Nephron (organoid): ENCODE measurements around the gene NPAS1.

Source experiments
- H3K27ac Mint-ChIP-seq, 3 experiments: 2 replicates each; pipeline ENCODE4 v1.8.0; 2020; ENCODE audit warnings: mixed read lengths in 3 of 3, mild to moderate bottlenecking in 2 of 3, moderate library complexity in 1 of 3
- H3K27me3 Mint-ChIP-seq: 2 replicates; pipeline ENCODE4 v1.8.0; 2021; ENCODE audit warnings: low read depth, mild to moderate bottlenecking, moderate library complexity, mixed read lengths
- H3K36me3 Mint-ChIP-seq: 2 replicates; pipeline ENCODE4 v1.8.0; 2020; ENCODE audit warnings: low read depth, mixed read lengths
- H3K4me1 Mint-ChIP-seq: 2 replicates; pipeline ENCODE4 v1.8.0; 2020; ENCODE audit warnings: mixed read lengths
- H3K4me3 Mint-ChIP-seq, 3 experiments: 2 replicates each; pipeline ENCODE4 v1.8.0; 2020; ENCODE audit warnings: mild to moderate bottlenecking in 3 of 3, mixed read lengths in 3 of 3, moderate library complexity in 2 of 3
- H3K9me3 Mint-ChIP-seq: 2 replicates; pipeline ENCODE4 v1.8.0; 2020; ENCODE audit warnings: mixed read lengths
- TF ChIP-seq, protein P1 (sequence below), 3 experiments: fragments of 200-600 bp; sonication (generic); IDR thresholded peaks; one replicate each; pipeline ENCODE4 v1.5.0; 2021; ENCODE audit warnings: antibody characterized with exemption in 3 of 3; ENCODE audit not compliant: unreplicated experiment in 3 of 3

The NPAS1 gene

DNA sequence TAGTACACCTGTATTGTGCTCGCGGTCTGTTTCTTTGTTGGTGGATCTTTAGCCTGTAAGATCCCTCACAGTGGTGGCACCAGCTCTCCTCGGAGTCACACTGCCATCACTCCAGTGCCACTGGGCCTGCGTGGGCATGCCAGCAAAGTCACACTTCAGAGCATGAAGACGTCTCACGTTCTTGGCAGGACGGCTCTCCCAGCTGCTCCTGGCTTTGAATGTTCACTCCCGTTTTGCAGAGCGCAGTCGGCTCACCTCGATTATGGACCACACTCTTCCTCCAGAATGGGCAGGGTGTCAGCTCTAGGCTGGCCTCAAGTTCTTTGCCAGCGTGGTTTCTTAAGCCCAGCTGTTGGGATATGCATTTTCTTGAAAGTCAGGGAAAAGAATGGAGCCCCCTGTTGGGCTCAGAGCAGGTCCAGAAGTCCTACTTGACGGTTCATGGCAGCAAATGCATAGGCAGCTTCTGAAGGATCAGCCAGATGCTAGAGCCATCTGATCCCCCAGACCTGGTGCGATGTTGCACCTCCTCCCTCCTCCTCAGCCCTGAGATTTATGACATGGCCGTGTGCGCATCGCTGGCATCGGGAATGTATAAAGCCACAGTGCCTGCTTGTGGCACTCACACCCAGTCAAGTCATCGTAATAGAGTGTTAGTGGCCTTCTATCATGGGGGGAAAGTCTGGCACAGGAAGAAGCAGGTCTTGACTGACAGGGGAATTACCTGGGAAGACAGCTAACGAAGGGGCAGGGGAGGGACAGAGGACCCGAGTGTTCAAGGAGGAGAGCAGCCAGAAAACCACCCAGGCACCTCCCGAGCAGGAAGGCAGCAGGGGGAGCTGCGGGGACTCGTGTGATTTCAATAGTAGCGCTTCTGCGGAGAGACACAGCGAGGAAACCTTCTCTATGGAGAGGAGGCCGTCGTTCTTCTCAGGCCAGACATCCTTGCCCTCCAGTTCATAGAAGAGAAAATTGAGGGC, 40.2 kb upstream of the NPAS1 start:
- H3K27ac Mint-ChIP-seq = peak overlapping the region; percentile 9 to 58 (median 35)
- peaks cover 57% of the 10 kb centered on the region for H3K4me1 Mint-ChIP-seq
- no peak overlapping the region for H3K4me3 Mint-ChIP-seq
- no peaks in the 10 kb centered on the region for H3K27me3 Mint-ChIP-seq
- no peaks in the 10 kb centered on the region for H3K36me3 Mint-ChIP-seq
- H3K9me3 Mint-ChIP-seq = no peaks in the 10 kb centered on the region
- TF ChIP-seq, protein P1, sequence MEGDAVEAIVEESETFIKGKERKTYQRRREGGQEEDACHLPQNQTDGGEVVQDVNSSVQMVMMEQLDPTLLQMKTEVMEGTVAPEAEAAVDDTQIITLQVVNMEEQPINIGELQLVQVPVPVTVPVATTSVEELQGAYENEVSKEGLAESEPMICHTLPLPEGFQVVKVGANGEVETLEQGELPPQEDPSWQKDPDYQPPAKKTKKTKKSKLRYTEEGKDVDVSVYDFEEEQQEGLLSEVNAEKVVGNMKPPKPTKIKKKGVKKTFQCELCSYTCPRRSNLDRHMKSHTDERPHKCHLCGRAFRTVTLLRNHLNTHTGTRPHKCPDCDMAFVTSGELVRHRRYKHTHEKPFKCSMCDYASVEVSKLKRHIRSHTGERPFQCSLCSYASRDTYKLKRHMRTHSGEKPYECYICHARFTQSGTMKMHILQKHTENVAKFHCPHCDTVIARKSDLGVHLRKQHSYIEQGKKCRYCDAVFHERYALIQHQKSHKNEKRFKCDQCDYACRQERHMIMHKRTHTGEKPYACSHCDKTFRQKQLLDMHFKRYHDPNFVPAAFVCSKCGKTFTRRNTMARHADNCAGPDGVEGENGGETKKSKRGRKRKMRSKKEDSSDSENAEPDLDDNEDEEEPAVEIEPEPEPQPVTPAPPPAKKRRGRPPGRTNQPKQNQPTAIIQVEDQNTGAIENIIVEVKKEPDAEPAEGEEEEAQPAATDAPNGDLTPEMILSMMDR (IDR thresholded peaks at IDR 0.05; ENCODE audit: unreplicated experiment in 3 of 3) = no peak

- Mint-ChIP-seq H3K9me3 (no peaks in the 10 kb centered on the region), H3K4me3 (no peak overlapping the region), H3K36me3 (no peaks in the 10 kb centered on the region), H3K27ac (peak overlapping the region in 2 of 3 experiments; percentile 27 to 41), H3K4me1 (peaks cover 57% of the 10 kb centered on the region), H3K27me3 (no peaks in the 10 kb centered on the region)
- TF ChIP-seq, protein P1 (IDR thresholded peaks at IDR 0.05; ENCODE audit: unreplicated experiment in 3 of 3) = no peak
These were observed 38.9 kb upstream of the NPAS1 start for GRCh38 chr19:46980761-46981160.

DNA sequence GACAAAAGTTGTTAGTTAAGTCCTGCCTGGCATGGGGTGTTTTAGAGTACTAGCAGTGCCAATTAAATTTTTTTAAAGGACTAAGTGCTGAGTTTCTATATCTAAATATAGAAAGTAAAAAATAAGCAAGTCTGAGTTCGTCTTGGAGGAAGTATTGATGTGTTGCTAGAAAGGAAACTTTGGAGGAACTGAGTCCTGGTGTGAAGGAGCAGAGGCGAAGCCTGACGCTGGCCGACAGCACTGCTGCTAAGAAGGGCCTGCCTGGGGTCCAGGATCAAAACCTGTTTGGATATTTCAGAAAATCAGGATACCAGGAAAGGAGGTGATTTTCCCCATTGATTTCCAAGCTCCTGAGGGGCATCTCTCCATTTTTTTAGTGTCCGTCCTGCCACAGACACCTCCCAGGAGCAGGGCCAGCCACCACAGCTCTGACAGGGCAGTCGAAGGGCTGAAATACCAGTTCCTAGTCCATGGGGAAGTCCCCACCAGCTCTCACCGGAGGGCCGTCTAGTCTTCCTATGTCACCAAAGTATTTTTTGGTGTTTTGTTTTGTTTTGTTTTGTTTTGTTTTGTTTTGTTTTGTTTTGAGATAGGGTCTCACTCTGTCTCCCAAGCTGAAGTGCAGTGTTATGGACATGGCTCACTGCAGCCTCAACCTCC, 38.2 kb upstream of the NPAS1 start:
- Mint-ChIP-seq H3K36me3 (no peaks in the 10 kb centered on the region), H3K27me3 (no peaks in the 10 kb centered on the region), H3K4me1 (peaks cover 50% of the 10 kb centered on the region), H3K9me3 (no peaks in the 10 kb centered on the region), H3K27ac (peak overlapping the region in 2 of 3 experiments; percentile 27 to 41), H3K4me3 (no peak overlapping the region)
- TF ChIP-seq, protein P1 (IDR thresholded peaks at IDR 0.05; ENCODE audit: unreplicated experiment in 3 of 3) = no peak

GRCh38 chr19:46983097-46983496, 36.5 kb upstream of the NPAS1 start:
- Mint-ChIP-seq H3K4me1 (peaks cover 34% of the 10 kb centered on the region), H3K9me3 (no peaks in the 10 kb centered on the region), H3K4me3 (no peak overlapping the region), H3K36me3 (no peaks in the 10 kb centered on the region), H3K27me3 (no peaks in the 10 kb centered on the region), H3K27ac (no peak overlapping the region)
- TF ChIP-seq, protein P1 (IDR thresholded peaks at IDR 0.05; ENCODE audit: unreplicated experiment in 3 of 3) = no peak

DNA sequence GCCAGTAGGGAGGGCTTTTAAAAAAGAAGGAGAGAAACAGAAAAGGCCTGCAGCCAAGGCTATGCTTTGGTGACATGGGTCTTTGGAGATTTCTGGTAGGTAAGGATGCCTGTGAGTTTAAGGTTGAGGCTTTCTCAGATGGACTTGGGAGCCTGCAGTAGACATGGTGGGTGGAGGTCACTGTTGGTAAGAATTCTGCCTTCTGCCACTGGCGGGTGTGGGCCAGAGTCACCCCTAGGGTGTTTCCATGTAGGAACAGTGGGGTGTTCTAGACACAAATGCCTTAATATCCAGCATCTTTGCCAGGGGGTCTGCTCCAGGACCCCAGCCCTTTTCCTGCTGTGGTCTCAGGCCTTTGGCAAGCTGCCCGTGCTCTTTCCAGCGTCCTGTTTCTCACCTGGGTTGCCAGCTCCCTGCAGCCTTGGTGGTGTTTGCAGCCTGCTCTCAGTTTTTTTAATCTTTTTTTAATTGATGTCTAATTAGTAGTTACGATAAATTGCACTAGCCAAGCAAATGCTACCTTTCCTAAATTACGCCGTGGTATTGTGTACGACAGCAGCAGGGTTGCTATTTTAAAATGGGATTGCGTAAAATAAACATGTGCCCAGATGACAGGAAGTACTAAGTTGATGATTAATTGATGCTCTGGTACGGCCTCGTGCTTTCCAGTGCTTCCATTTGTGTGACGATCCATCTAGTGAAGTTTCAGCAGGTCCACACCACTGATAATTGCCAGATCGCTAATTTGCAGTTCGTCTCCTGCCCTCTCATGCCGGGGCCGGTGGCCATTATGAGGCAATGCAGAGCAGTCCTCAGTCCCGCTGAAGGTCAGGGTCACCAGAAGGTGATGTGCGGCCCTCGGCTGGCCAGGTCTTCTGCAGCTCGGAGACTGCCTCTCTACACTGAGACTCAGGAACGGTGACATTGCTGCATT, 35.3 kb upstream of the NPAS1 start:
- Mint-ChIP-seq H3K36me3 (peaks cover 7% of the 10 kb centered on the region), H3K4me3 (no peak overlapping the region), H3K9me3 (no peaks in the 10 kb centered on the region)

More for the DNA sequence above, 35.3 kb upstream of the NPAS1 start:
- no peaks in the 10 kb centered on the region for H3K27me3 Mint-ChIP-seq
- peaks cover 25% of the 10 kb centered on the region for H3K4me1 Mint-ChIP-seq
- TF ChIP-seq, protein P1 (IDR thresholded peaks at IDR 0.05; ENCODE audit: unreplicated experiment in 3 of 3) = no peak
- H3K27ac Mint-ChIP-seq = peak overlapping the region; percentile 25 to 34 (median 32)
